GM18526 (cell line): ENCODE measurements around the gene IGLL5.

Source experiments
- POLR2A ChIP-seq: IDR thresholded peaks from 3 replicates; pipeline ENCODE4 v1.6.1; 2011; ENCODE audit not compliant: insufficient read length; ENCODE audit errors: extremely low read depth

Gene IGLL5

GRCh38 chr22:22925805-22926369, 38.3 kb downstream of the IGLL5 start:
- TF ChIP-seq POLR2A, result no peak

DNA sequence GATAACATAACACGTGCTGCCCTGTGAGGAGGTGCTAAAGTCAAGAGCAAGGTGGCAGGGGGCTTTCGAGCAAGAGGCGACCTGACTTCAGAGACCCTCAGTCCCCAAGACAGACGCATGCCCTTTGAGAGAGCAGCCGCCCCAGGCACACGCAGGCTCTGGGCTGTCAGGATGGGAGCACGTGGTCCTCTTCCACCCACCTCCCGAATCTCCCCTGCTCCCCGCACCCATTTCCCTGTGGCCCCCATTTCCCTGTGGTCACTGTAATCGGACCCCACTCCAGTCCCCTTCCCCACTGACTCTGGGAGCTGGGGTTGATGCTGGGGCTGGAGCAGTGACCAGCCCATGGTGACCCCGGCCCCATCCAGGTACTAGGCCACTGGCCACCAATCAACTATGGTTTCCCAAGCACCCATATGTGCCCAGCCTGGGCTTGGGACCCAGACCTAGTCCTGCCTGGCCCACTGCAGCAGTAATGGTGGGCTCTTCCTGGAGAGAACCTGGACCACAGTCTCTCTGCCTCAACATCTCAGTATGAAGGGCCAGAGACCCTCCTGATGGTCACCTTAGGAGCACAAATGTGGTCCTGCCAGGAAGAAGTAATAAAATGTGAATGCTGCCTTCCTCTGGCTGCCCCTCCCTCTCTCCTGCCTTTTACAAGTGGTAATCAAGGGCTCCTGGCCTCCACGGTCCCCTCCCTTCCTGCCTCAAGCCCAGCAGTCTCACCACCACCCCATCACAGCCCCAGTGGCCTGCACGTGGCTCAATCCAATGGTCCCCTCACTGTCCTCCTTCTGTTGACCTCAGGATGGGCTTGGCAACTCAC, 39.0 kb downstream of the IGLL5 start:
- TF ChIP-seq POLR2A, result no peak

- TF ChIP-seq POLR2A, result peak; percentile 1
Observed at GRCh38 chr22:22927196-22927887, 39.7 kb downstream of the IGLL5 start.

DNA sequence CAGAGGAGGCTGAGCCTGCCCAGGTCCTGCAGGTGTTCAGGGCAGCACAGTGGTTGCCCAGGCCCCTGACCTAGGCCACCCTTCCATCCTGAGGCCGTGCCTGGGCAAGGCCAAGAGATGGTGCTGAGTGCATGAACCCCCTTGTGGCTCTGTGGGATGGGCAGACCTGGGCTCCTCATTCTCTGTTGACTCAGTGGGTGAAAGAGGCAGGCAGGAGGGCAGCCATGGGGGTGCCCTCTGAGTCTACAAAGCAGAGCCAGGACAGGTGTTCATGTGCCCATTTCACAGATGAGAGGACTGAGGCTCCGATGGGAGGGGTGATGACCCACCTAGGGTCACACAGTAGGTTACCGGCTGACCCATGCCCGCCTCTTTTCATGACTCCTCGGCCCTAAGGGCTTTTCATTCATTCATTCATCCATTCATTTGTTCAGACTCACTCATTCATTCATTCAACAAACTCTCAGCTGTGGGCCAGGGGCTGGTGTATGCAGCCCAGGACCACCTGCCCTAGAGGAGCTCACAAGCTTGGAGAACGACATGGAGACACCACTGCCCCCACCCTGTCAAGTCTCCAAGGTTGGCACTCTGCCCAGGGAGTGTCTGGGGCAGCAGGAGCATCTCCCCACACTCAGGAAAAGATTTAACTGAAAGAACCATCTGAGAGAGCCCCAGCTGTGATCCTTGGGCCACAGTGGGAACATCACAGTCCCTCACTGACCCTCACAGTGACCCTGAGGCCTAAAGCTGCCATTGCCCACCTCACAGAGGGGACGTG, 40.5 kb downstream of the IGLL5 start:
- TF ChIP-seq POLR2A, result no peak

GRCh38 chr22:22928666-22929380, 41.2 kb downstream of the IGLL5 start:
- TF ChIP-seq POLR2A, result peak; percentile 60

DNA sequence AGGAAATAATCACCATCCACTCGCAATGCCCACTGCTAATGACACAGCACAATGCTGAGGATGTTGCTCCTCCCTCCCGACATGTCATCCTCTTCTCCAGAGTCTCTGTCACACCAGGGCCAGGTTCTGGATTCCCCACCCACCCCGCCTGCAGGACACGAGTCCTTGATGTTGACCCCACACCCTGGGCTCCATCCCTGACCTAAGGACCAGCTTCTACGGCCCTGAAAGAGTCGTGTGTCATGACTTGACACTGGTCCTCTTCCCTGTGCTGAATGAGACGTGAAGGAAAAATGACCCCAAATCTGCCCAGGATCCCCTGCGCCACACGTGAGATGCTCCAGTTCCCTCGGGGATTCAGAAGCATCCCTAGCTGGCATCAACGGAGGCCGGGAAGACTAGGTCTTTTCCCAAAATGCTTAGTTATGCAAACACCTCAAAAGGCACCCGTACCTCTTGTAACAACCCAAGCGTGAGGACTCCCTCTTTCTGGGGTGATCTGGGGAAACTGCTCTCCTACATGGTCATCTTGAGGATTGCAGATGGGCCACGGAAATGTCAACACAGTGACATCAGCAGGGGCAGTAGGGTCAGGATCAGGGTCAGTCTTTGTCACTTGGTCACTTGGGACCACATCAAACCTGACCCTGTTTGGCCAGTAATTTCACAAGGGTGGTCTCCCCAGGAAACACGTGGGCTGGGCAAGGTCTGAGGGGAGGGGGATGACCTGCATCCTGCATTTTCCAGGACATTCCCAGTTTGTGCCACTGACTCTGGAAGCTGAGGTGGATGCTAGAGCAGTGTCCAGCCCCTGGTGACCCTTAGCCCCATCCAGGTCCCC, 42.0 kb downstream of the IGLL5 start:
- TF ChIP-seq POLR2A, result peak; percentile 3

GRCh38 chr22:22930222-22930497, 42.5 kb downstream of the IGLL5 start:
- no peak for TF ChIP-seq POLR2A

DNA sequence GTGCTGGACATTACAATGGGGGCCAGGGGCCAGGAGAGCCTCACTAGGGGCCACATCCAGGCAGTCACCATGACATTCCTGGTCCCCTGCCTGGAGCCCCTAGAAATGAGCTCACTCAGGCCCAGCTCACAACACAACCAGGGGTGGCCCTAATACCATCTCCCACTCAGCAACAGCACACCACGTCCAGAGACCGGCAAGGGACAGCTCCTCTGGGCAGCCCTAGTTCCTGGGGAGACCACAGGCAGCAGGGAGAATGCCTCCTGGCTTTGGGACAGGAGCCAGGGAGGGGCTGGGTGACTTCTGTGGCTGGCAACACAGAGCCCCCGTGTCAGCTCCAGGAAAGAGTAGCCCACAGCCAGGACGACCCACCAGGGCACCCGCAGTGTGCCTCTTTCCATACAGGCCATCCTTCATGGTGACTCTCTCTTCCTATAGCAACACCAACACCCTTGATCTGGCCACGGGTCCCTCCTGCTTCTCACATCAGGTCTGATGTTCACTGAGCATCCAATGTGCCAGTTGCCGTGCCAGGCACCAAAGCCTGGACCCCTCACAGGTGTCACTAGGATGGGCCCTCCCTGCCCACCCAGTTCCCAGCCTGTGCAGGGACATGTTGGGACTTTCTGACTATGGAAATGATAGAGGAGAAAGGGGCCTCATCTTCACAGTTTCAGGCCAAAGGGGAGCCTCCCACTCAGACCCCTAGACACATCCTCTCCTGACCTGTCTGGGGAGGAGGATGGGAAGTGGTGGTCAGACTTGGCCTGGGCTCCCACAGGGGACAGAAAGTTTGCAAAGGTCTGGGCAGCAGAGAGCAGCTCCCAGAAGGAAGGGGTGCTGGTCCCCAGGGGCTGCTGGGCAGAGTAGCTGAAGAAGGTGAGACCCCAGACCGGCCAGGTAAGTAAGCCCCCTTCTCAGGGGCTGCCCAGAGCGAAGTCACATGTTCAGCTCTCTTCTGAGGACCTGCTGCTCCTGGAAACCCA, 43.2 kb downstream of the IGLL5 start:
- TF ChIP-seq POLR2A, result peak; percentile 12

DNA sequence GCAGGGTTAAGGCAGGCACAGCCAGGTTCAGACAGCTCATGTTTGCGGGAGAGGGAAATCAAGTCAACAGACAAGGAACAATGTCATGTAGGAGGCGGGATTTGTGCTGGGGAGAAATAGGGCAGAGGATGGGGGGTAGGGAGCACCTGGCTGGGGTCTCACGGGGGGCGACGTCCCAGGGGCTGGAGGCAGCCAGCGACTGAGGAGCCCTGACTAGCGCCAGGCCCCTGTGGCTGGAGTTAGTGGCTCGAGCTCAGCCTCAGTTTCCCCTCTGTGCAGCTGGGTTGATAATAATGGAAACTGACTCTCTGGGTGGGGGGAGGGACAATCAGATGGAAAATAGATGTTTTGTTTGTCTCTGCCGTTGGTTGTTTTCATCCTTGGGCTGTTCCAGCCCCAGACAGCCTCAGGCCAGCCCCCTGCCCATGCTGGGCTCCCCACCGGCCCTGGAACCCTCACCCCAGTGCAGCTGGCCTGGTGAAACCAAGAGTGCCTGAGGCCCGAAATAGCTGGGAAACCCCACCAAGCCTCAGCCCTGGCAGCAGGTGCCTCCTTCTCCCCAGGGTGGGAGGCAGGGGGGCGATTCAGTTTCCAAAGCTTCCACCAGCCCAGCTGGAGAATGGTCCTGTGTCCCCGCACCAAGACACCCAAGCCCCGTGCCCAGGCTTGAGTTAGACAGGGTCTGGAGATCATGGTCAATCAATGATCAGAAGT, 44.1 kb downstream of the IGLL5 start:
- no peak for TF ChIP-seq POLR2A

- no peak for TF ChIP-seq POLR2A
Observed at GRCh38 chr22:22932512-22932941, 44.9 kb downstream of the IGLL5 start.

GRCh38 chr22:22933100-22933806, 45.6 kb downstream of the IGLL5 start:
- TF ChIP-seq POLR2A, result no peak
